NCI-H460 (cell line): Measurements from ENCODE around the gene EPB41L5. TPM values are rescaled to one million over a fixed set of nuclear protein-coding genes. Genes with fewer than 3 reads are reported as not detected.
A peak's percentile ranks its signal among the peaks of the same experiment; 100 is the strongest.
"Not testable (repeated sequence)": the region's sequence is repeated elsewhere in the genome, so short reads cannot be mapped to it uniquely, and the experiment has no call there.

Experiments used
- DNase-seq: peaks from one replicate; pipeline ENCODE4 v3.0.0-alpha.2; 2016; ENCODE audit warnings: low read depth; ENCODE audit errors: extremely low read depth
- total RNA-seq: library from RNA; depleted of rRNA; stranded (reverse); fragments of >200 nt; shearing (Covaris generic); gene quantifications from 2 replicates; pipeline ENCODE4 v1.2.3, GENCODE V29; 2014

Gene EPB41L5
- total RNA-seq, 1 experiment from 2014 or later, result 21.9 TPM

GRCh38 chr2:120134263-120134662 is 121.4 kb downstream of the EPB41L5 start:
- no peak for DNase-seq

DNA sequence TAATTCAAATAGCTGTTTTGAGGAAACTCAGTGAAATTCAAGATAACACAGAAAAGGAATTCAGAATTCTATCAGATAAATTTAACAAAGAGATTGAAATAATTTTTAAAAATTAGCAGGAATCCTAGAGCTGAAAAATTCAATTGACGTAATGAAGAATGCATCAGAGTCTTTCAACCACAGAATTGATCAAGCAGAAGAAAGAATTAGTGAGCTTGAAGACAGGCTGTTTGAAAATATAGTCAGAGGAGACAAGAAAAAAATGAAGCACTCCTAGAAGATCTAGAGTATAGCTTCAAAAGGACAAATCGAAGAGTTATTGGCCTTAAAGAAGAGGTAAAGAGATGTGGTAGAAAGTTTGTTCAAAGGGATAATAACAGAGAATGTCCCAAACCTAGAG is 122.1 kb downstream of the EPB41L5 start:
- DNase-seq, result not testable (repeated sequence)

DNA sequence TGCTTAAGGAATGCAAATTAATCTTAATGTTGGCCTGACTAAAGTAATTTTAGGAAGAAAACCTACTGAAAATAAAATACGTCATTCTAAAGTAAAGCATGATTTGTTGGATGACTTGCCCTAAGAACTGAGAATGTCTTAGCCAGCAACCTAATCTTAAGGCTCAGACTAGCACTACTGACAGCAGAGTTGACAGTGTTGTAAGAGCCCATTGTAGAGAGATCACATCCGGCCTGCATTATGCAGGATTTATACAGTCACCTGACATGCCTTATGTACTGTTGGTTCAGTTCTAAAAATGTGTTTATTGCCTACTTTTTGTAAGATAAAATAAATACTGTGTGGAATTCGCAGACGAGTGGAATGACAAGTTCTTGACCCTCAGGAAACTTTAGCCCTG is 128.0 kb downstream of the EPB41L5 start:
- no peak for DNase-seq

- no peak for DNase-seq
These were observed 128.6 kb downstream of the EPB41L5 start for GRCh38 chr2:120141300-120142069.

DNA sequence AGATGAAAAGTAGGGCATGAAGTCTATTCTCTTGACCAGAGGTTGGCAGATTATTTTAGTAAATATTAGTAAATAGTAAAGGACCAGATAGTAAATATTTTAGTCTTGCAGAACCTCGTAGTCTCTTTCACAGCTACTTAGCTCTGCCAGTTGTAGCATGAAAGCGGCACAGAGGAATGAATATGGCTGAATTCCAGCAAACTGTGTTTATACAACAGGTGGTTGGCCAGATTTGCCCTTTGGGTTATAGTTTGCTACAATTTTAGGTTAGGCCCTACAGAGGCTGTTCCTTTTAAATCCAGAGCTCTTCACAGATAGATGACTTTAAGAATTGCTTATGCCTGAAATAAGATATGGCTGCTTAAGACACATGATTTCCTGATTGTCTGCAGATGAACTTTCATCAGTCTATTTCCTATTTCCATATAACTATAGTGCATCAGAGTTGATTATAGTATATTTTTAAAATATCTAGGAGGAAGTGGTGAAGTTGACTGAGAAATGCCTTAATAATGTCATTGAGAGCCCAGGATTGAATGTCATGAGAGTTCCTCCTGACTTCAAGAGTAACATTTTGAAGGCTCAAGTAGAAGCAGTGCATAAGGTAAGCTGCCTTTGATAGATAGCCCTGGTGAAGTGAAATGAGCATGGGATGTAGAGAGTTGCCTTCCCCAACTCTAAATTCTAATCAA is 129.8 kb downstream of the EPB41L5 start:
- no peak for DNase-seq

DNA sequence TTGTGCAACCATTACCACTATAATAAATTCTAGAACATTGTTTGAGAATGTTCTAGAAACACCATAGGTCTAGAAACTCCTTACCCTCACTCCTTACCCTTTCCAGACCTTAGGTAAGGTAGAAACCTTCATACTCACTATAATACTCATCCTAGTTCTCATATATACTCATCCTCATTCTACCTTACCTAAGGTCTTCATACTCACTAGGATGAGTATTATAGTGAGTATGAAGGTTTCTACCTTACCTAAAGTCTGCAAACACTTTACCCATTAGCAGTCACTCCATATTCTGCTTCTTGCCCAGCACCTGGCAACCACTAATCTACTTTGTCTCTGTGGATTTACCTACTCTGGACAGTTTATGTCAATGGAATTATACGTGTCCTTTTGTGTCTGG is 135.4 kb downstream of the EPB41L5 start:
- no peak for DNase-seq

- no peak for DNase-seq
These were observed 135.8 kb downstream of the EPB41L5 start for GRCh38 chr2:120148669-120149068.

DNA sequence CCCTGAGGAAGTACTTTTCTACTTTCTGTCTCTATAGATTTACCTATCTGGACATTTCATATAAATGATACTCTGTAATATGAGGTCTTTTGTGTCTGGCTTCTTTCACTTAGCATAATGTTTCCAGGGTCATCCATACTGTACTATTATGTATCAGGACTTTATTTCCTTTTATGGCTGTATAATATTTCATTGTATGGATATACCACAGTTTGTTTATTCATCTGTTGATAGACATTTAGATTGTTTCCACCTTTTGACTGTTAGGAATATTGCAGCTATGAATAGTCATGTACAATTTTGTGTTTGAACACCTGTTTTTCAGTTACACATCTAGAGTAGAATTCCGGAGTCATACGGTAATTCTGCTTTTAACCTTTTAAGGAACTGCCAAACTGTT is 136.5 kb downstream of the EPB41L5 start:
- DNase-seq, result no peak

GRCh38 chr2:120150040-120150482 is 137.2 kb downstream of the EPB41L5 start:
- no peak for DNase-seq

DNA sequence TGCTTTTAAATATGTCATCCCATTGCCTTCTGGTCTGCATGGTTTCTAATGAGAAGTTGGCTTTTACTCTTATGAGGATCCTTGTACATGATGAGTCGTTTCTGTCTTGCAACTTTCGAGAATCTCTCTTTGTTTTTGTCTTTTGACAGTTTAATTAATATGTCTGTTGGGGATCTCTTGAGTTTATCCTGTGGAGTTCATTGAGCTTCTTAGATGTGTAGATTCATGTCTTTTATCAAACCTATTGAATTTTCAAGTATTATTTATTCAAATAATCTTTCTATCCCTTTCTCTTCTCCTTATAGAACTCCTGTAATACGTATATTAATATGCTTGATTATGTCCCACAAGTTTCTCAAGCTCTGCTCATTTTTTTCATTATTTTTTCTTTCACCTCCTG is 142.4 kb downstream of the EPB41L5 start:
- DNase-seq, result no peak

GRCh38 chr2:120158658-120159057 is 145.8 kb downstream of the EPB41L5 start:
- DNase-seq, result not testable (repeated sequence)

- no peak for DNase-seq
These were observed 148.3 kb downstream of the EPB41L5 start for GRCh38 chr2:120161190-120161589.

DNA sequence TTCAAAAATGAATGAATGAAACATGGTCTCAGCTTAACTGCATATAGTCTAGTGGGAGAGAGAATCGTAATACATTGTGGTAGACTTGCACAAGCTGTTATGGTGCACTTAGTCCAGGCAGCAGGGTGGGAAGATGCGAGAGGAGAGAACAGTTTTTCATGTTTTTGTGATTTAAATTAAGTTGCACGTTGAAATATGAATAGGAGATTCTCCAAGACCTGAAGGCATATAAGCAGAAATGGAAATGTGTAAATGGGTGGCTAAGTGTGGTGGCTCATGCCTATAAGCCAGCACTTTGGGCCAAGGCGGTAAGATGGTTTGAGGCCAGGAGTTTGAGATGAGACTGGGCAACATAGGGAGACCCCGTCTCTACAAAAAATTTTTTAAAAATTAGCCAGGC is 149.8 kb downstream of the EPB41L5 start:
- no peak for DNase-seq

GRCh38 chr2:120167272-120167671 is 154.4 kb downstream of the EPB41L5 start:
- DNase-seq, result no peak

DNA sequence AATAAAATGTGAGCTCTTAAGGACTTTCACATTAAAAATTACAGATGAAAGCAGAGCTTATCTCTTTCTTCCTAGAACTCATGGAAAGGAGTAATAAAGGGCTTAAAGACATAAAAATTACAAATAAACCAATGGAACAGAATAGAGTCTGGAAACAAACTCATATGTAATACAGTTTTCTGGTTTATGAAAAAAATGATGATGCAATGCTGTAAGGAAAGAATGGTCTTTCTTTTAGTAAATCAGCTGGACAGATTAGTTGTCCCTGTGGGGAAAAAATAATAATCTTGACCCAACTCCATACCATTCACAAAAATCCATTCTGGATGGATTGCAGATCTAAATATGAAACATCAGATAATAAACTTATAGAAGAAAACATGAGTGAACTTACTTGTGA is 156.1 kb downstream of the EPB41L5 start:
- no peak for DNase-seq

DNA sequence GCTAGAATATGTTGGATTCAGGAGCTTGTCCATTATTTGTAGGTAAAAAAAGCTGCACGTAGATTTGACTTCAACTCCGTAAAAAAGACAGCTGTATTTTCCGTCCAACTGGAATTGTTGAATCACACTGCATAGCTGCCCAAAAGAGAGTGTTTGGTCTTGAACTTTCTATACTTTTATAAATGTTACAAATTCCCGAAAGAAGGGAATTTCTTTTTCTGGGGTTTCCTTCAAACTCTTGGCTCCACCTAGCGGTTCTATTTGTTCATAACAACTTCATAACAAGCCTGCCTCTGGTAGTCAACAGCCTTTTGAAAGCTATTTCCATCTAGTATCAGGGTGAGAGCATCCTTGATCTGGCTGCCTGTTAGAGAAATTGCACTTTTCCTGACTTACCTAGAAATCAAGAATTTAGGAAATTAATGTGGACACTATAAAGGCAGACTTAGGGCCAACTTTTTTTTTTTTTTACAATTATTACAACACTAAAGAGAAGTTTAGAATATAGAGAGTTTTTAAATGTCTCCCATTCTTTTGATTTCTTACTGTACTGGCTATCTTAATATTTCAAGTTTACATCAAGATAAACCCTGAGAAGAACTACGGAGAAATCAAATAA is 162.2 kb downstream of the EPB41L5 start:
- peak; percentile 58 for DNase-seq

GRCh38 chr2:120176526-120176925 is 163.6 kb downstream of the EPB41L5 start:
- DNase-seq, result no peak

- no peak for DNase-seq
These were observed 164.2 kb downstream of the EPB41L5 start for GRCh38 chr2:120177001-120177621.

GRCh38 chr2:120177973-120178372 is 165.1 kb downstream of the EPB41L5 start:
- DNase-seq, result no peak

DNA sequence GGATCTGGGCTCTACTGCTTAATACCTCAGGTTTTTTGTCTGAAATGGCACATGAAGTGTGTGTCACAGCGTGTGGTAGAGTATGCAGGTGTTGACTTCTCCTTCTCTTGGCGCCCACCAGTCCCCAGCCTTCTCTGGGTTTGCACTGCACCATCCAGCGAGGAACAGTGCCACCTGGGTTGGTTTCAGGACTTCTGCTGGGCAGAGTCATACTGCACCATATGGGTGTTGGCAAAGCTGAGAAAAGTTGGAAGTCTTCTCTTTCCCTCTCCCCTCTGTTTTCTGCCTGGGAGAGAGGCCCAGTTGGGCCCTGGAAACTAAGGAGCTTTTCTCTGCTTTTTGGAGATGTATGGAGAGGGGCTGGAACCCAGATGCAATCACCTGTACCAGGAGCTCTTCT is 166.5 kb downstream of the EPB41L5 start:
- DNase-seq, result no peak

DNA sequence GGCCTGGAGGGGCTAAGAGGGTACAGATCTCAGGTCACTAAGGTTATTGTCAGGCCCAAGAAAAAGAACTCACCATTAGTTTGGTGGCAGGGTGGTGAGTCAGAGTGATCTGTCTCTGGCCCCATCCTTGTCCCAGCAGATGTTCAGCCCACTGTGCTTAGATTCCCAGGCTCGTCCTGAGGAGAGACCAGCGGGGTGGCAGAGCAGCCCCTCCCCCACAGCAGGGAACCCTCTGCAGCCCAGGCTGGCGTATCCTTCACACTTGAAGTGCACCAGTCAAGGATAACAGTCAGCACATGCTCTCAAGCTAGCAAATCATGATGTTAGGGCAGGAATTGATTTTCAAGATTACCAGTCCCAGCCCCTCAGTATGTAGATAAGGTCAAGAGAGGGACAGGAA is 167.2 kb downstream of the EPB41L5 start:
- no peak for DNase-seq
